Activated T-cell treated with anti-CD3 and anti-CD28 coated beads, Interleukin-2, amount 50 U/mL, for 4 hours (primary cell): ENCODE results near the gene ZFP91. TPM values are rescaled to one million over a fixed set of nuclear protein-coding genes. Genes with fewer than 3 reads are reported as not detected.

ENCODE experiments used
- ATAC-seq, 2 donors: fragments of 200-7000 bp; cut with Tn5 transposase; one replicate each; pipeline ENCODE4 v1.10.0; 2021
- DNase-seq: peaks from one replicate; pipeline ENCODE4 v3.0.0-alpha.2; 2020
- H3K27me3 Mint-ChIP-seq: one replicate; pipeline ENCODE4 v1.8.0; 2021; ENCODE audit warnings: low read depth, mixed read lengths
- H3K36me3 Mint-ChIP-seq: one replicate; pipeline ENCODE4 v1.8.0; 2022; ENCODE audit warnings: mixed read lengths; ENCODE audit not compliant: insufficient read depth
- H3K4me1 Mint-ChIP-seq: one replicate; pipeline ENCODE4 v1.8.0; 2021; ENCODE audit warnings: low read depth, mixed read lengths
- H3K4me3 Mint-ChIP-seq: one replicate; pipeline ENCODE4 v1.8.0; 2021; ENCODE audit warnings: mild to moderate bottlenecking, moderate library complexity, mixed read lengths
- H3K9me3 Mint-ChIP-seq: one replicate; pipeline ENCODE4 v1.8.0; 2021; ENCODE audit warnings: mixed read lengths
- total RNA-seq, 3 donors: library from RNA; stranded (reverse); gene quantifications; one replicate each; pipeline ENCODE4 v1.2.1, GENCODE V29; 2021

The ZFP91 gene
- total RNA-seq, 3 donors from 2014 or later, result 54.8 to 60.4 (median 54.9) TPM

DNA sequence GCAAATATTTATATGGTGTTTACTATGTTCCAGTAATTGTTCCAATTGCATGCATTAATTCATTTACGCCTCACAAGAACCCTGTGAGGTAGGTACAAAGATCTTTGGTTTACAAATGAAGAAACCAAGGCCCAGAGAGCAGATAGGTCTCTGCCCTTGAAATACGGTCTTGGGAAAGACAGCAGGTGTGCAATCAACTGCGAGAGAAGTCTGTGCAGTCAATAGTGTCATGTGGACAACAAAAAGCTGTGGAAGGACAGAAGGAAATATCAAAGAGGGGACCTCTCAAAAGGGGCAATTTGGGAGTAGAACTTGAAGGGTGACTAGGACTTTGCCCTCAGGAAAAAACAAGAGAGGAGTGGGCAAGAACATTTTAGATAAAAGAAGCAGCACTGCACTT, 52.5 kb downstream of the ZFP91 start:
- DNase-seq, result no peak
- peaks cover 7% of the 10 kb centered on the region for H3K36me3 Mint-ChIP-seq
- no peaks in the 10 kb centered on the region for H3K9me3 Mint-ChIP-seq
- no peak for ATAC-seq
- H3K27me3 Mint-ChIP-seq, result no peaks in the 10 kb centered on the region
- peaks cover 10% of the 10 kb centered on the region for H3K4me1 Mint-ChIP-seq
- no peak overlapping the region for H3K4me3 Mint-ChIP-seq

DNA sequence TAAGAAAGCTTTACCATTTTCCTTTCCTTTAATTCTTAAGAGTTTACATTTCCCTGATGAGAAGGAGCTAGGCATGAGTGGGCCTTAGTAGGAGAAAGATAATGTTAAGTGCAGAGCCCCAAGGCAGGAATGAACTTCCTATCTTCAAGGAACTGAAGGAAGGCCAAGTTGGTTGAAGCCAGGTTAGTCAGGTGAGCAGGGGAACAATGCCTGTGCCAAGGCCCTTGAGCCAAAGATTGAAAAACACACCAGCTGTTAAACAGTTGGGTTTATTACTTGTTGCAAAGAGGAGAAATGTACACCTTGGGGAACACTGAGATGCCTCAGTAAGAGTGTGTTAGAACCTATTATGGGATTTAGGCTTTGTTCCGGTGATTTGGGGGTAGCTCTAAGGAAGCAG, 53.6 kb downstream of the ZFP91 start:
- peaks cover 3% of the 10 kb centered on the region for H3K36me3 Mint-ChIP-seq

DNA sequence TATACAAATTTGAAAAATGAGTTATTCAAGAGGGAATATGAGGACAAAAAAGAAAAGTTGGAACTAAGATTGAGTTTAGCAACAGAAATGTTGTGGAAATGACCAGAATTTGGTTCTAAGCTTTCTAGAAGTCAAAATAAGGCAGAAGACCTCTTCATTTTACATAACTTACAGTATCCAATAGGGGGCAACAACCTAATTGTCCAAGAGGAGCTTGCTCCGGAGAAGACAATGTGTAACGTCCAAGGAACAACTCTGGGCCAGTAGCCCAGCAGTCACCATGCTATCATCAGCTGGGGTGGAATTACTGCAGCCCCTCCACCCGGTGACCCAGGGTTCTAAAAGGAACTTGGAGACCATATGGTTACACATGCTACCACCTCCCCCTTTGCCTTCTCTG, 57.7 kb downstream of the ZFP91 start:
- Mint-ChIP-seq H3K4me1 (peaks cover 19% of the 10 kb centered on the region), H3K27me3 (no peaks in the 10 kb centered on the region), H3K36me3 (no peaks in the 10 kb centered on the region), H3K9me3 (no peaks in the 10 kb centered on the region), H3K4me3 (no peak overlapping the region)
- ATAC-seq, result no peak
- no peak for DNase-seq

More for the DNA sequence above, 53.6 kb downstream of the ZFP91 start:
- DNase-seq (no peak), ATAC-seq (no peak)
- H3K9me3 Mint-ChIP-seq, result no peaks in the 10 kb centered on the region
- no peaks in the 10 kb centered on the region for H3K27me3 Mint-ChIP-seq
- H3K4me3 Mint-ChIP-seq, result no peak overlapping the region
- peaks cover 7% of the 10 kb centered on the region for H3K4me1 Mint-ChIP-seq

DNA sequence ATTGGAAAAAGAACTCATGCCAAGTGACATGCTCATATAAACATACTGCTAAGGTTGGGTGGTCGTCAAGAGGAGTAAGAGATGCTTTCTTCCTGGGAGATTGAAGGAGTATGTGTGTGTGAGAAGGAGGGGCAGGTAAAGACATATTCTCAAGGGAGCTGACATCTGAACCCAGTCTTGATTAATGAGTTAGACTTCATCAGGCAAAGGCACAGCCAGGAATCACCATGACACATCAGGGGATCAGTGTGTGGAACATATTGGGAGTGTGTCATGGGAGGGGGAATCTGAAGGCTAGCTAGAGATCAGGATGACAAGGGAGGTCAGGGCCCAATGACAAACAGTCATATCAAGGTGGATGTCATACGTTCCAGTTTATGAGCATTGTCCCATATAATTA, 58.5 kb downstream of the ZFP91 start:
- no peaks in the 10 kb centered on the region for H3K27me3 Mint-ChIP-seq
- no peaks in the 10 kb centered on the region for H3K36me3 Mint-ChIP-seq
- H3K9me3 Mint-ChIP-seq, result no peaks in the 10 kb centered on the region
- H3K4me1 Mint-ChIP-seq, result peaks cover 21% of the 10 kb centered on the region
- DNase-seq, result no peak
- H3K4me3 Mint-ChIP-seq, result no peak overlapping the region
- ATAC-seq, result no peak

GRCh38 chr11:58639103-58639502, 60.2 kb downstream of the ZFP91 start:
- Mint-ChIP-seq H3K9me3 (no peaks in the 10 kb centered on the region), H3K4me1 (peaks cover 21% of the 10 kb centered on the region), H3K36me3 (no peaks in the 10 kb centered on the region), H3K4me3 (no peak overlapping the region), H3K27me3 (no peaks in the 10 kb centered on the region)
- DNase-seq, result no peak
- ATAC-seq, result no peak

GRCh38 chr11:58639669-58640068, 60.8 kb downstream of the ZFP91 start:
- H3K36me3 Mint-ChIP-seq, result no peaks in the 10 kb centered on the region
- no peak for ATAC-seq
- peaks cover 21% of the 10 kb centered on the region for H3K4me1 Mint-ChIP-seq
- no peaks in the 10 kb centered on the region for H3K9me3 Mint-ChIP-seq
- DNase-seq, result no peak
- H3K27me3 Mint-ChIP-seq, result no peaks in the 10 kb centered on the region
- no peak overlapping the region for H3K4me3 Mint-ChIP-seq

GRCh38 chr11:58640386-58641023, 61.6 kb downstream of the ZFP91 start:
- ATAC-seq, result peak in 1 of 2 donors; percentile 30
- H3K4me1 Mint-ChIP-seq, result peaks cover 21% of the 10 kb centered on the region
- no peaks in the 10 kb centered on the region for H3K36me3 Mint-ChIP-seq
- DNase-seq, result no peak
- no peaks in the 10 kb centered on the region for H3K27me3 Mint-ChIP-seq
- no peaks in the 10 kb centered on the region for H3K9me3 Mint-ChIP-seq
- H3K4me3 Mint-ChIP-seq, result no peak overlapping the region

- DNase-seq (no peak), ATAC-seq (no peak)
- H3K36me3 Mint-ChIP-seq, result no peaks in the 10 kb centered on the region
- peaks cover 2% of the 10 kb centered on the region for H3K9me3 Mint-ChIP-seq
- no peak overlapping the region for H3K4me3 Mint-ChIP-seq
- peaks cover 21% of the 10 kb centered on the region for H3K4me1 Mint-ChIP-seq
- no peaks in the 10 kb centered on the region for H3K27me3 Mint-ChIP-seq
These were observed 62.5 kb downstream of the ZFP91 start for GRCh38 chr11:58641341-58641740.

DNA sequence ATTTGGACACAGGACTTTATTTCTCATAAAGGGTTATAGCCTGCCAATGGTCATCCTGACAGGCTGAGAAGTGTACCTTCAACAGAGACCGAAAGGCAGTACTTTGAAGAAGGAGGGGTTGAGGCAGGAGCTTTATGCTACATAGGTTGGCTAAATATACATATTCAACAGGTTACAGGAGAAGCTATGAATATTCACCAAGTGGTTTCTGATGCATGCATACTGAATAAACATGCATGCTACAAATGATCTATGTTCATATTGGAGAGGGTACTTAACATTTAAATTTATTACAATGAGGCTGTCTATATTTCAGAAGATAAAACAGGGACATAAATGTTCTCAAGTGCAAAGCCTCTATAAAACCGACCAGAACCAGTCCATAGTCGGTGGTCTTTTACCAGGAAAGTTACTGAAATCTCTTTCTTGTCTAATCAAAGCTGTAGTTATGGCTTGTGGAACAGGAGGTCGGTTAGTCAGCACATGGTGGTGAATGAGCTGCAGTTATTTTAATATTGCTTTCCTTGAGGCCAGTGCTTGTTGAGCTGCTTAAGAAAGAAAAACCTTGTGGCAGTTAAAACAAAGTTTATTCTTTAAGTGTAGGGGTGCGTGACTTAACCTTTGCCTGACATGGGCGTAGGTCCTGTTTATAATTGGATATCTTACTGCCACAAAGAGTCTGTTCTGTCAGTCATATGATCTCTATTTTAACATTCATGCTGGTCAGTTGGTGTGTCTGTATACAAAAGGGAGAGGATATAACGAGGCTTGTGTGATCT, 63.1 kb downstream of the ZFP91 start:
- Mint-ChIP-seq H3K4me1 (peaks cover 21% of the 10 kb centered on the region), H3K36me3 (no peaks in the 10 kb centered on the region), H3K27me3 (no peaks in the 10 kb centered on the region), H3K9me3 (peaks cover 6% of the 10 kb centered on the region), H3K4me3 (no peak overlapping the region)
- DNase-seq, result no peak
- ATAC-seq, result no peak

GRCh38 chr11:58645854-58646253, 67.0 kb downstream of the ZFP91 start:
- no peaks in the 10 kb centered on the region for H3K36me3 Mint-ChIP-seq

DNA sequence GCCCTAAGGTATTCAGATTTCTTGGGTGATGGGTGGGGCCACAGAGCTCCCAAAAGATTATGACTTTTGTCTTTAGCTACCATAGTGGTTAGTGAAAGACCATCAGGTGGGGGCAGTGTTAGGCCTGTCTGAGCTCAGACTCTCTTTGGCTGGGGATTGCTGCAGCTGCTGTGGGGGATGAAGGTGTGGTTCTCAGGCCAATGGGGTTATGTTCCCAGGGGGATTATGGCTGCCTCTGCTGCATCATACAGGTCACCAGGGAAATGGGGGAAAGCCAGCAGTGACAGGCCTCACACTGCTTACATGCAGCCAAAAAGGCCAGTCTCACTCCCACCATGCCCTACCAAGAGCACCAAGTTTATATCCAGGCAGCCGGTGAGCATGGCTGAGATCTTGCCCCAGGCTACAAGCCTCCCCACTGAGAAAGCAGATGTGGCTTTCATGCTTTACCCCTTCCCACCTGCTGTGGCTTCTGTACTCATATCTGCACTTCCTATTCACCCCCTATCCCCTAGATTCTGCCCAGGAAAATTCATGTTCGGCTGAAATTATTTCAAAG, 68.4 kb downstream of the ZFP91 start:
- Mint-ChIP-seq H3K4me1 (no peaks in the 10 kb centered on the region), H3K4me3 (no peak overlapping the region), H3K9me3 (peaks cover 6% of the 10 kb centered on the region), H3K36me3 (no peaks in the 10 kb centered on the region), H3K27me3 (peaks cover 2% of the 10 kb centered on the region)
- no peak for DNase-seq
- no peak for ATAC-seq

More at GRCh38 chr11:58645854-58646253, 67.0 kb downstream of the ZFP91 start:
- no peak for ATAC-seq
- H3K4me3 Mint-ChIP-seq, result no peak overlapping the region
- peaks cover 6% of the 10 kb centered on the region for H3K9me3 Mint-ChIP-seq
- no peaks in the 10 kb centered on the region for H3K27me3 Mint-ChIP-seq
- H3K4me1 Mint-ChIP-seq, result peaks cover 9% of the 10 kb centered on the region
- DNase-seq, result no peak

- Mint-ChIP-seq H3K9me3 (peaks cover 6% of the 10 kb centered on the region), H3K36me3 (no peaks in the 10 kb centered on the region), H3K4me1 (no peaks in the 10 kb centered on the region), H3K4me3 (no peak overlapping the region), H3K27me3 (peaks cover 2% of the 10 kb centered on the region)
- ATAC-seq, result no peak
- DNase-seq, result no peak
These were observed 69.0 kb downstream of the ZFP91 start for GRCh38 chr11:58647866-58648265.

GRCh38 chr11:58649623-58650022, 70.8 kb downstream of the ZFP91 start:
- H3K27me3 Mint-ChIP-seq, result peaks cover 6% of the 10 kb centered on the region
- H3K36me3 Mint-ChIP-seq, result no peaks in the 10 kb centered on the region
- H3K9me3 Mint-ChIP-seq, result peaks cover 6% of the 10 kb centered on the region
- ATAC-seq (no peak), DNase-seq (no peak)
- peaks cover 6% of the 10 kb centered on the region for H3K4me1 Mint-ChIP-seq
- no peak overlapping the region for H3K4me3 Mint-ChIP-seq

DNA sequence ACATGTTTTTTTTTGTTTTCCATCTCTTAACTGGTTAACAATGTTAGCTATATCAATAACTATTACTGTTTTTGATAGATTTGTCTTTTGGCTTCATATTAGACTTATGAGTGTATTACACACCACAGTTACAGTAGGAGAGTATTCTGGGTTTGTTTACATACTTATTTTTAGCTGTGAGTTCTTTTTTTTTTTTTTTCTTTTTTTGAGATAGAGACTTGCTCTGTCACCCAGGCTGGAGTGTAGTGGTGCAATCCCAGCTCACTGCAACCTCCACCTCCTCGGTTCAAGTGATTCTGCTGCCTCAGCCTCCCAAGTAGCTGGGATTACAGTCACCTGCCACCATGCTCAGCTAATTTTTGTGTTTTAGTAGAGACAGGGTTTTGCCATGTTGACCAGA, 71.6 kb downstream of the ZFP91 start:
- peaks cover 6% of the 10 kb centered on the region for H3K9me3 Mint-ChIP-seq
- no peaks in the 10 kb centered on the region for H3K36me3 Mint-ChIP-seq
- H3K4me3 Mint-ChIP-seq, result no peak overlapping the region
- peaks cover 6% of the 10 kb centered on the region for H3K27me3 Mint-ChIP-seq
- H3K4me1 Mint-ChIP-seq, result peaks cover 9% of the 10 kb centered on the region
- ATAC-seq (no peak), DNase-seq (no peak)
